K562 (cell line): ENCODE results near the gene ATP6V0A1. TPM values are rescaled to one million over a fixed set of nuclear protein-coding genes. Genes with fewer than 3 reads are reported as not detected.

Experiments used
- C11orf30 ChIP-seq: fragments of 450-650 bp; IDR thresholded peaks from 2 replicates; pipeline ENCODE4 v1.6.1; 2016; ENCODE audit warnings: low read depth, mild to moderate bottlenecking
- CBX1 ChIP-seq: sonication (generic); IDR thresholded peaks from 2 replicates; pipeline ENCODE4 v1.6.1; 2016; ENCODE audit warnings: antibody characterized with exemption, low read depth, mild to moderate bottlenecking
- CREM ChIP-seq: IDR thresholded peaks from 2 replicates; pipeline ENCODE4 v1.6.1; 2014; ENCODE audit warnings: antibody characterized with exemption, low read depth
- GABPA ChIP-seq: fragments of 200-800 bp; sonication (Bioruptor generic); conservative IDR thresholded peaks from 2 replicates; pipeline ENCODE4 v1.6.1; 2016; ENCODE audit warnings: low read depth, missing genetic modification characterization, missing compliant biosample characterization
- HNRNPLL ChIP-seq: fragments of 200-400 bp; formaldehyde crosslinking; IDR thresholded peaks from 2 replicates; pipeline ENCODE4 v1.6.1; 2017; ENCODE audit warnings: low read length, low read depth, mild to moderate bottlenecking; ENCODE audit not compliant: poor library complexity, severe bottlenecking
- MCM7 ChIP-seq, 2 experiments: fragments of 450-650 bp; IDR thresholded peaks; 2 replicates each; pipeline ENCODE4 v1.6.1; 2016 to 2018
- MEF2A ChIP-seq: IDR thresholded peaks from 2 replicates; pipeline ENCODE4 v1.6.1; 2011; ENCODE audit warnings: low read depth, mild to moderate bottlenecking, low read length, moderate library complexity; ENCODE audit not compliant: control insufficient read depth
- NR2C1 ChIP-seq, 2 experiments: fragments of 450-650 bp; IDR thresholded peaks; 2 replicates each; pipeline ENCODE4 v1.6.1; 2017; ENCODE audit warnings: mild to moderate bottlenecking in 2 of 2, antibody characterized with exemption in 1 of 2, inconsistent platforms in 1 of 2, missing compliant biosample characterization in 1 of 2, missing genetic modification characterization in 1 of 2
- NR2C2 ChIP-seq, 2 experiments: fragments of 200-800 bp in 1 of 2; sonication (Bioruptor generic) in 1 of 2; sonication (generic) in 1 of 2; formaldehyde crosslinking in 1 of 2; IDR thresholded peaks; 2 replicates each; pipeline versions ENCODE4 v1.6.1 to v1.8.0; 2016 to 2022; ENCODE audit warnings: mild to moderate bottlenecking in 1 of 2, missing compliant biosample characterization in 1 of 2, missing genetic modification characterization in 1 of 2, missing genetic modification reagents in 1 of 2
- PHF20 ChIP-seq: fragments of 450-650 bp; IDR thresholded peaks from 2 replicates; pipeline ENCODE4 v1.6.1; 2018; ENCODE audit not compliant: partially characterized antibody
- RBFOX2 ChIP-seq: fragments of 200-400 bp; formaldehyde crosslinking; IDR thresholded peaks from 2 replicates; pipeline ENCODE4 v1.6.1; 2017; ENCODE audit warnings: low read depth, mild to moderate bottlenecking, low read length, moderate library complexity
- RBM25 ChIP-seq: fragments of 200-400 bp; formaldehyde crosslinking; IDR thresholded peaks from 2 replicates; pipeline ENCODE4 v1.6.1; 2018; ENCODE audit warnings: low read length, low read depth, moderate library complexity; ENCODE audit not compliant: severe bottlenecking
- SIN3A ChIP-seq, 2 experiments: fragments of 150-350 bp in 1 of 2; IDR thresholded peaks; 2 replicates each; pipeline ENCODE4 v1.6.1; 2011 to 2016; ENCODE audit warnings: borderline replicate concordance in 2 of 2, low read depth in 2 of 2, low read length in 2 of 2, mild to moderate bottlenecking in 2 of 2, moderate library complexity in 2 of 2; ENCODE audit not compliant: control insufficient read depth in 1 of 2
- TBP ChIP-seq: optimal IDR thresholded peaks from 2 replicates; pipeline ENCODE3; 2011; ENCODE audit warnings: low read depth, low read length, improper control_type of control experiment
- TEAD1 ChIP-seq, 2 experiments: fragments of 450-650 bp in 1 of 2; sonication (generic) in 1 of 2; formaldehyde crosslinking; IDR thresholded peaks; 2 replicates each; pipeline versions ENCODE4 v1.4.0 to v1.8.0; 2020 to 2022; ENCODE audit warnings: mild to moderate bottlenecking in 2 of 2, missing genetic modification reagents in 1 of 2
- ZC3H4 ChIP-seq: sonication (generic); formaldehyde crosslinking; IDR thresholded peaks from 2 replicates; pipeline ENCODE4 v1.9.0; 2021; ENCODE audit warnings: missing genetic modification reagents, borderline replicate concordance
- ZKSCAN8 ChIP-seq: fragments of 200-800 bp; sonication (Bioruptor generic); IDR thresholded peaks from 2 replicates; pipeline ENCODE4 v1.6.1; 2016; ENCODE audit warnings: missing genetic modification characterization, missing compliant biosample characterization
- ZMIZ1 ChIP-seq, 2 experiments: fragments of 150-350 bp in 1 of 2; IDR thresholded peaks; 2 replicates each; pipeline ENCODE4 v1.6.1; 2012 to 2016; ENCODE audit warnings: low read depth in 2 of 2, low read length in 2 of 2, mild to moderate bottlenecking in 1 of 2, moderate library complexity in 1 of 2
- ZNF253 ChIP-seq: fragments of 250-450 bp; sonication (Bioruptor Pico); conservative IDR thresholded peaks from 2 replicates; pipeline ENCODE4 v1.6.1; 2021; ENCODE audit warnings: mild to moderate bottlenecking
- ZNF282 ChIP-seq: sonication (generic); formaldehyde crosslinking; IDR thresholded peaks from 2 replicates; pipeline ENCODE4 v1.8.1; 2023; ENCODE audit warnings: missing genetic modification reagents
- ZNF592 ChIP-seq: fragments of 450-650 bp; IDR thresholded peaks from 2 replicates; pipeline ENCODE4 v1.6.1; 2017; ENCODE audit warnings: antibody characterized with exemption, mild to moderate bottlenecking
- polyA plus RNA-seq, 8 experiments: library from polyadenylated mRNA; depleted of rRNA in 4 of 8; stranded (reverse) in 5 of 8; unstranded in 3 of 8; fragments of >200 nt; fragmentation: Nextera tagmentation in 2 of 8; fragmentation: Illumina TruSeq in 1 of 8; extraction: Ambion mirVana in 2 of 8; extraction: Trizol in 1 of 8; gene quantifications; 2 replicates each; pipeline versions ENCODE4 v1.2.1 to v1.2.3, GENCODE V29; 2011 to 2014; ENCODE audit warnings: inconsistent platforms in 1 of 8, missing spikeins in 1 of 8
- total RNA-seq, 7 experiments: library from RNA; depleted of rRNA in 6 of 7; stranded (reverse); fragments of >200 nt in 6 of 7; fragmentation: Illumina TruSeq in 2 of 7; extraction: Trizol in 2 of 7; gene quantifications; 2 replicates each; pipeline versions ENCODE4 v1.2.1 to v1.2.3, GENCODE V29; 2011 to 2021; ENCODE audit warnings: low replicate concordance in 1 of 7

The ATP6V0A1 gene
- total and polyA plus RNA-seq, 9 of the 15 experiments (the other 6 are each of a cell fraction or from before 2014, with no cell fraction given) = 11.8 to 158 (median 75.5) TPM

- TF ChIP-seq ZMIZ1 (IDR thresholded peaks at IDR 0.05; ENCODE audit: low read depth in 2 of 2, low read length in 2 of 2) (0 out of 4 replicates have a peak, but pooled peaks of 1 of the 2 experiments have one; percentile 21), HNRNPLL (peak; percentile 97), GABPA (peak; percentile 96), CREM (peak; percentile 77), ZNF282 (CRISPR knock-in tag) (no peak), NR2C2 (CRISPR knock-in tag; IDR thresholded peaks at IDR 0.05) (peak; percentile 98), NR2C2 (tag; IDR thresholded peaks at IDR 0.05) (peak; percentile 100), ZNF592 (peak; percentile 13; the same call in 1 of the 2 replicates), MCM7 (IDR thresholded peaks at IDR 0.05) (no peak), TEAD1 (CRISPR knock-in tag; IDR thresholded peaks at IDR 0.05) (no peak), RBM25 (peak; percentile 4), RBFOX2 (peak; percentile 78), NR2C1 (IDR thresholded peaks at IDR 0.05) (peak; percentile 99), NR2C1 (tag; IDR thresholded peaks at IDR 0.05) (peak; percentile 99), CBX1 (peak; percentile 37; the same call in 1 of the 2 replicates), ZKSCAN8 (CRISPR knock-in tag) (no peak), SIN3A (IDR thresholded peaks at IDR 0.05; ENCODE audit: borderline replicate concordance in 2 of 2, control insufficient read depth in 1 of 2, low read depth in 2 of 2, low read length in 2 of 2) (peak; percentile 84 to 93; a peak in 3 of 4 replicates), TBP (peak; percentile 65), PHF20 (peak; percentile 36), C11orf30 (peak; percentile 94), MEF2A (0 out of 2 replicates have a peak, but pooled peaks have one; percentile 10), ZNF253 (CRISPR knock-in tag) (no peak), ZC3H4 (CRISPR knock-in tag) (no peak)
Measured at GRCh38 chr17:42561897-42562387, 103.3 kb downstream of the ATP6V0A1 start, which contains the start of gene COASY (continued).
